ENCODE results near the gene SLC2A10.

GRCh38 chr20:46683939-46684750 is 25.3 kb upstream of the SLC2A10 start:
- no peak for TF ChIP-seq EZH2 (IDR thresholded peaks at IDR 0.05; ENCODE audit: low read length, unreplicated experiment)
- TF ChIP-seq CTCF (conservative IDR thresholded peaks at IDR 0.05; ENCODE audit: low read depth, low read length), result no peak
